GM23338 (cell line): ENCODE measurements around the gene ATP5MG.

Experiments
- CTCF ChIP-seq, 2 experiments: fragments of 200-600 bp in 1 of 2; sonication (generic) in 1 of 2; conservative IDR thresholded peaks; 2 replicates each; pipeline versions ENCODE4 v1.5.1 to v1.6.1; 2016 to 2017; ENCODE audit warnings: antibody characterized with exemption in 2 of 2, low read depth in 2 of 2, mild to moderate bottlenecking in 2 of 2, moderate library complexity in 1 of 2
- EZH2phosphoT487 ChIP-seq: fragments of 200-600 bp; sonication (generic); IDR thresholded peaks from one replicate; pipeline ENCODE4 v1.8.1; 2018; ENCODE audit warnings: antibody characterized with exemption; ENCODE audit not compliant: unreplicated experiment
- NANOG ChIP-seq: IDR thresholded peaks from 2 replicates; pipeline ENCODE4 v1.6.1; 2016; ENCODE audit warnings: antibody characterized with exemption, borderline replicate concordance
- POLR2AphosphoS5 ChIP-seq: IDR thresholded peaks from 2 replicates; pipeline ENCODE4 v1.6.1; 2016; ENCODE audit warnings: antibody characterized with exemption, low read depth

GRCh38 chr11:118379497-118379896, 21.9 kb upstream of the ATP5MG start:
- TF ChIP-seq CTCF (conservative IDR thresholded peaks at IDR 0.05; ENCODE audit: low read depth in 2 of 2) (no peak), NANOG (no peak), EZH2phosphoT487 (no peak), POLR2AphosphoS5 (no peak)
